Skeletal muscle tissue (tissue), 4 donors: Measurements from ENCODE around the gene CHD9NB. TPM values are rescaled to one million over a fixed set of nuclear protein-coding genes. Genes with fewer than 3 reads are reported as not detected.
"Not testable (repeated sequence)": the region's sequence is repeated elsewhere in the genome, so short reads cannot be mapped to it uniquely, and the experiment has no call there.

Experiments used
- H3K27ac ChIP-seq: one replicate; pipeline ENCODE4 v1.7.0; 2013; ENCODE audit warnings: mild to moderate bottlenecking, low read depth, low read length, inconsistent platforms
- H3K27me3 ChIP-seq, 3 donors: one replicate each; pipeline ENCODE4 v1.7.0; 2013; ENCODE audit warnings: low read length in 3 of 3; ENCODE audit not compliant: control insufficient read depth in 3 of 3, insufficient read depth in 3 of 3
- H3K36me3 ChIP-seq, 3 donors: one replicate each; pipeline ENCODE4 v1.7.0; 2013; ENCODE audit warnings: low read length in 3 of 3; ENCODE audit not compliant: control insufficient read depth in 3 of 3, insufficient read depth in 3 of 3
- H3K4me1 ChIP-seq, 3 donors: one replicate each; pipeline ENCODE4 v1.7.0; 2013; ENCODE audit warnings: low read length in 3 of 3, mild to moderate bottlenecking in 3 of 3; ENCODE audit not compliant: control insufficient read depth in 3 of 3, insufficient read depth in 3 of 3
- H3K4me3 ChIP-seq, 3 donors: one replicate each; pipeline ENCODE4 v1.7.0; 2013; ENCODE audit warnings: low read length in 3 of 3
- H3K9ac ChIP-seq, 3 donors: one replicate each; pipeline ENCODE4 v1.7.0; 2013; ENCODE audit warnings: low read length in 3 of 3, mild to moderate bottlenecking in 3 of 3, moderate library complexity in 2 of 3, low read depth in 1 of 3
- H3K9me3 ChIP-seq, 3 donors: one replicate each; pipeline ENCODE4 v1.7.0; 2013; ENCODE audit warnings: low read length in 3 of 3; ENCODE audit not compliant: control insufficient read depth in 3 of 3
- total RNA-seq: library from RNA; depleted of rRNA; stranded (reverse); fragments of >200 nt; gene quantifications from one replicate; pipeline ENCODE4 v1.2.3, GENCODE V29; 2014
- donor health status: Osteomylitis.

CHD9NB gene
- total RNA-seq, 1 donor from 2014 or later, result 0.52 TPM

DNA sequence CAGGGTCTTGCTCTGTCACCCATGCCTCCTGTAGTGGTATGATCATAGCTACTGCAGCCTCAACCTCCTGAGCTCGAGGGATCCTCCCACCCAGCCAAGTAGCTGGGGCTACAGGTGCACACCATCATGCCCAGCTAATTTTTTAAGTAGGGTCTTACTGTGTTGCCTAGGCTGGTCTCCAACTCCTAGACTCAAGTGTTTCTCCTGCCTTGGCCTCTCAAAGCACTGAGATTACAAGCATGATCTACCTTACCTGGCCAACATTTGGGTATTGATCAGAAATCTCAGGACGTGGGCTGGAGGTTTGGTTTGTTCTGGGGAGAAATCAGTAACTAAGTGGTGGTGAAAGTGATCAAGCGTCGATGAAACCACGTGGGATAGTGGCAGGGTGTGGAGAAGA, 6.2 kb upstream of the CHD9NB start:
- Histone ChIP-seq H3K27ac (no peak overlapping the region), H3K9me3 (no peaks in the 10 kb centered on the region), H3K27me3 (no peaks in the 10 kb centered on the region), H3K4me1 (peaks cover 28 to 43% (median 30%) of the 10 kb centered on the region in 3 donors), H3K36me3 (no peaks in the 10 kb centered on the region), H3K9ac (no peak overlapping the region), H3K4me3 (no peak overlapping the region)

DNA sequence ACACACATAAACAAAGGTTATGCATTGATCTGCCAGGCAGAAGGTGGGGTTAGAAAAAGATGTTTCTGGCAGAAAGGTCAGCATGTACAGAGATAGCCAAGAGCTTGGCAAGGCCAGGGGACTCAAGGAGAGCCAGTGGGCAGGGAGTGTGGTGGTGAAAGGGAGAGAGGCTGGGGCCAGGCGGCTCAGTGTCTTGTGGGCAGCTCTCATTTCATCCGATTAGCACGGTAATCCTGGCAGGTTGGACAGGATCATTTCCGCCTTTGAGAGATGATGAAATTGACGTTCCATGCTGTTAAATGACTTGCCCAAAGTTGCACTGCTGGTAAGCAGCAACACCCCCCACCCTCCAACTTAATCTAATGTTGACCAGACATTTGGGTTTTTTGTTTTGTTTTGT, 5.7 kb upstream of the CHD9NB start:
- Histone ChIP-seq H3K9ac (no peak overlapping the region), H3K4me3 (no peak overlapping the region), H3K9me3 (no peaks in the 10 kb centered on the region), H3K27ac (no peak overlapping the region), H3K4me1 (peaks cover 27 to 43% (median 30%) of the 10 kb centered on the region in 3 donors), H3K27me3 (no peaks in the 10 kb centered on the region), H3K36me3 (no peaks in the 10 kb centered on the region)

DNA sequence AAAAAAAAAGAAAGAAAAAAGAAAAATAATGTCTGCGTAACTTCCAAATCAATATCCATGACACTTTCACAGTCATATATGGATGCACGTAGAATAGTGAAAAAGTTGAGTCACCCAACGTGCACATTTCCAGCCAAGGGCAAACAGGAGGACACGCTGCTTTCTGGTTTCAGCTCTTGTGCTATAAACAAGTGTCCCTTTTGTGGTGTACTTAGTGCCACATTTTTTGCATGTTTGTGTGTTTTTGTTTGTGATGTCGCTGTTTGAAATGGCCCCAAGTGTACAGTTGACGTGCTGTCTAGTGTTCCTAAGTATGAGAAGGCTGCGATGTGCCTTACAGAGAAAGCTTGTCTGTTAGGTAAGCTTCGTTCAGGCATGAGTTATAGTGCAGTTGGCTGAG, 5.0 kb upstream of the CHD9NB start:
- no peak overlapping the region for H3K27ac ChIP-seq

DNA sequence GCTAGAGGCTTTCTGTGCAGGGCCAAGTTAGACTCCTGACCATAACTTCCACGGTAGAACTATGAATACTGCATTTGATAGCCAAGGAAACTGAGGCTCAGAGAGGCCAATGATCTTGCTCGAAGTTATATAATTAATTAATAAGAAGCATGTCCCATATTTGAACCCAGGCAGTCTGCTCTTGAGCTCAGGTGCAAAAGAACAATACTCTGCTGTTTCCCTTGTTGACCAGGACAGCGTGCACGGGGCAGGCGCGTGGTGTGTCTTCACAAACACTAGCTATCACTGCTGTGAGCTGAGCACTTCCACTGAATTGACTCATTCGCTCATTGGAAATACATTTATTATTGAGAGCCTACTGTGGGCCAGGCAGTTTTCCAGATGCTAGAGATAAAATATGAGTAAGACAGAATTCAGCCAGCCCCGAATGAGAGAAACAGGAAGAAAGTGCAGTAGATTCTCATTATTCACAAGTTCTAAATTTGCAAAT, 3.7 kb upstream of the CHD9NB start:
- Histone ChIP-seq H3K36me3 (no peaks in the 10 kb centered on the region), H3K4me1 (peaks cover 21 to 36% (median 24%) of the 10 kb centered on the region in 3 donors), H3K4me3 (peak overlapping the region in 1 of 3 donors; percentile 63), H3K27ac (peak overlapping the region; percentile 77), H3K9ac (peak overlapping the region in 1 of 3 donors; percentile 10), H3K27me3 (no peaks in the 10 kb centered on the region), H3K9me3 (no peaks in the 10 kb centered on the region)

More for the DNA sequence above, 5.0 kb upstream of the CHD9NB start:
- no peak overlapping the region for H3K4me3 ChIP-seq
- H3K9me3 ChIP-seq, result no peaks in the 10 kb centered on the region
- no peak overlapping the region for H3K9ac ChIP-seq
- peaks cover 27 to 43% (median 30%) of the 10 kb centered on the region in 3 donors for H3K4me1 ChIP-seq
- H3K27me3 ChIP-seq, result no peaks in the 10 kb centered on the region
- H3K36me3 ChIP-seq, result no peaks in the 10 kb centered on the region

DNA sequence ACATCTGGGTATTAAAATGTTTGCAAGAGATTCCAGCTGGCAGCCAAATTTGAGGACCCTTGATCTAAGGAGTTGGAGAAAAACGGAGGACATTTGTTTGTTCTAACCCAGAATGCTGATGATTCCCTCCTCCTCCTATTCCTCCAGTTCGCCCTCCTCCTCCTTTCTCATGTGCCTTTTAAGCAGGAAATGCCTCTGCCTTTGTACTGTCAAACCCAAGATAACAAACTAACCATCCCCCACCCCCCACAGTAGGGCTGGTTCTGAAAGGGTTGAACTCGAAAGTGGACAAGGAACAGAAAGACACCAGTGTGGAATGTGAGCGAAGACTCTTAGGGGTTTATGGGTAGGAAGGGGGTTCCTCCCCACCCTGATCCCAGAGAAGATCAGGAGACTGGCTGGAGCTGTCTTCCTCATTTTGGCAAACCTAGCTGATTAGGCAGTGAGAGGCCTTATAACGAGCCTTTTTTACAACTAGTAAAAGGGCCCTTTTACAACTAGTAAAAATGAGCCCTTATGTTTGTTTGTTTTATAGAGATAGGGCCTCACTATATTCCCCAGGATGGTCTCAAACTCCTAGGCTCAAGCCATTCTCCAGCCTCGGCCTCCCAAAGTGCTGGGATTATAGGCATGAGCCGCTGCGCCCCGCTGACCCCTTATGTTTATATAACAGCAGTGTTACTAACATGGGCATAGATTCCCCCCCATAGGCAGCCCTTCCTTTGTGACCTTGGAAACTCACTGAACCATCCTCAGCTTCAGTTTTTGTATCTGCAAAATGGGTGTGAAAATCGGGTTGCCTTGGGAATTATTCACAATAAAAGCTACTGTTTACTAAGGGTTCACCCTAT, 3.1 kb upstream of the CHD9NB start:
- Histone ChIP-seq H3K27me3 (no peaks in the 10 kb centered on the region), H3K9ac (peak overlapping the region; percentile 76 to 92 (median 83)), H3K4me1 (peaks cover 17 to 35% (median 24%) of the 10 kb centered on the region in 3 donors), H3K27ac (peak overlapping the region; percentile 77), H3K4me3 (peak overlapping the region; percentile 63 to 90 (median 68)), H3K36me3 (no peaks in the 10 kb centered on the region), H3K9me3 (no peaks in the 10 kb centered on the region)

DNA sequence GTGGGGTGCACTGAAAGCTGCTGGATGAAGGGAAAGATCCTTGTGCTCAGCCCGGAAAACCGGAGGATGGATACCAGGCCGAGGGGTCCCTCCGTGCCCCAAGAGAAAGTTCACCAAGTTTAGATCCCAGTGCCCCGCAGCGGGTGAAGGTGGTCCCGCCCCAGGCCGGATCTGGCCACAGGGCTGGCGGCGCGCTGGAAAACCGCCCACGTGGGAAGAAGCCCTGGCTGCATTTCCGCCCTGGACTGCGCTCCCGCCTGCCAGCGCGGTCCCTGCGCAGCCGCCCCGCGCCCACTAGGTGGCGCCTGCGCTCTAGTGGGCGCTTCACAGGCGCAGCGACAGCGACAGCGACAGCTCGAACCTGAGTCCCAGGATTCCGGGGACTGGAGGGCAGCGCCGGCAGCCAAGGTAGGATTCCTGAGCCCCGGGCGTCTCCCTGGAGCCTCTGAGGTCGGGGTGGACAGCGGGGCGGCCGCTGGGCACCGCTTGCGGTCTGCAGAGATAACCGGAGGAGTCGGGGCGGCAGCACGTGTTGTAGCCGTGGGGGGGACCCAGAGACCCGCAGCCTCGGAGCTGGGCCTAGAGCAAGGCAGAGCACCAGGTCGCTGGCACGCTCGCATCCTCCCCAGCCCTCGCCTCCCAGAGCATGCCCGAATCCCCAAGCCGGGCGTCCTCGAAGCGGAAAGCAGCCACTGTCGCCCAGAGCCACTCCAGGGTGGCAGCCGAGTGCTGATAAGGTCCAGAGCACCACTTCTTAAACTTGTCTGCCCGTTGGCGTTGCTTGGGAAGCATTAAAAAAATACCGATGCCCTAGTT, 2.2 kb upstream of the CHD9NB start, which contains the start of gene CHD9:
Gene CHD9, plus strand, starts transcription at position 322 of the 816 bp plus-strand sequence. CDS start 101,099 bp downstream, outside the sequence.
- peak within 1 kb of the TSS; percentile 76 to 92 (median 83) for H3K9ac ChIP-seq
- peak within 1 kb of the TSS; percentile 63 to 90 (median 68) for H3K4me3 ChIP-seq
- H3K4me1 ChIP-seq, result peaks cover 17 to 35% (median 24%) of the 10 kb centered on the region in 3 donors
- peak within 1 kb of the TSS; percentile 77 for H3K27ac ChIP-seq
- no peaks in the 10 kb centered on the region for H3K9me3 ChIP-seq
- H3K36me3 ChIP-seq, result no peaks in the 10 kb centered on the region
- H3K27me3 ChIP-seq, result no peaks in the 10 kb centered on the region

DNA sequence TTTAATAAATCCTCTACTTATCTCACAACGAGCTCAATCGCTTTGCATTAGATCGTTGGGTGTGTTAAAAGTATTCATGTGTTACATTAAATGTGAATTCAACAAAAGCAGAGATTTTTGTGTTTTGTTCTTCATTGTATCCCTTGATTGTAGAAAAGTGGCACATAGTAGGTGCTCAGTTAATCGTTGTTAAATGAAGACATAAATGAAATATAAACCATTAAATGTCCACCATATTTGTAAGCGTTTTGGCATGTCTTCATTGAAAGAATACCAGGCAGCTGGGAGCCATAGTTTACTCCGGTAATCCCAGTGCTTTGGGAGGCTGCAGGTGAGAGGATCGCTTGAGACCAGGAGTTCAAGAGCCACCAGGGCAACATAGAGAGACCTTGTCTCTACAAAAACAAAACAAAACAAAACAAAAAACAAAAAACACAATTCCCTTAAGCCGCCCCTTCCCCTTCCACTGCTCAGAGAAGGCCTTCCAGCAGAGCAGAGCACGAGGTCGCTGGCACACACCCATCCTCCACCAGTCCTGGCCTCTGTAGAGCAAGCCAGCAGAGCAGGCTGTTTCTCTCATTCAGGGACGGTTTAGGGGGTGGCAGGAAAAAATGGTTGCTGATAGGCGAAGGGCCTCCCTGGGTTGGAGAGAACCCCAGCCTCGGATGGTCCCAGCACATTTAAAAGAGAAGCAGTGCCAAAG, 1.4 kb upstream of the CHD9NB start:
- peaks cover 17 to 35% (median 24%) of the 10 kb centered on the region in 3 donors for H3K4me1 ChIP-seq
- H3K27me3 ChIP-seq, result no peaks in the 10 kb centered on the region
- H3K4me3 ChIP-seq, result peak overlapping the region; percentile 63 to 90 (median 68)
- H3K36me3 ChIP-seq, result no peaks in the 10 kb centered on the region
- H3K27ac ChIP-seq, result peak overlapping the region; percentile 77
- peak overlapping the region; percentile 76 to 92 (median 83) for H3K9ac ChIP-seq
- no peaks in the 10 kb centered on the region for H3K9me3 ChIP-seq

DNA sequence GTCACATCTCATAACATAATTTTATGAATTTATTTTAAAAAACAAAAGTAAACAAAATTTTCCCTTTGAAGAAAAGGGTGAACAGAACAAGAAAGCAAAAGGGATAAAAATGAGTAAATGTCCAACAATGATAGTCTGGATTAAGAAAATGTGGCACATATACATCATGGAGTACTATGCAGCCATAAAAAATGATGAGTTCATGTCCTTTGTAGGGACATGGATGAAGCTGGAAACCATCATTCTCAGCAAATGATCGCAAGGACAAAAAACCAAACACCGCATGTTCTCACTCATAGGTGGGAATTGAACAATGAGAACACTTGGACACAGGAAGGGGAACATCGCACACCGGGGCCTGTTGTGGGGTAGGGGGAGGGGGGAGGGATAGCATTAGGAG, 1.4 kb downstream of the CHD9NB start:
- not testable (repeated sequence) for H3K9me3 ChIP-seq, H3K9ac ChIP-seq
- H3K4me1 ChIP-seq, result peaks cover 11 to 20% (median 13%) of the 10 kb centered on the region in 3 donors

DNA sequence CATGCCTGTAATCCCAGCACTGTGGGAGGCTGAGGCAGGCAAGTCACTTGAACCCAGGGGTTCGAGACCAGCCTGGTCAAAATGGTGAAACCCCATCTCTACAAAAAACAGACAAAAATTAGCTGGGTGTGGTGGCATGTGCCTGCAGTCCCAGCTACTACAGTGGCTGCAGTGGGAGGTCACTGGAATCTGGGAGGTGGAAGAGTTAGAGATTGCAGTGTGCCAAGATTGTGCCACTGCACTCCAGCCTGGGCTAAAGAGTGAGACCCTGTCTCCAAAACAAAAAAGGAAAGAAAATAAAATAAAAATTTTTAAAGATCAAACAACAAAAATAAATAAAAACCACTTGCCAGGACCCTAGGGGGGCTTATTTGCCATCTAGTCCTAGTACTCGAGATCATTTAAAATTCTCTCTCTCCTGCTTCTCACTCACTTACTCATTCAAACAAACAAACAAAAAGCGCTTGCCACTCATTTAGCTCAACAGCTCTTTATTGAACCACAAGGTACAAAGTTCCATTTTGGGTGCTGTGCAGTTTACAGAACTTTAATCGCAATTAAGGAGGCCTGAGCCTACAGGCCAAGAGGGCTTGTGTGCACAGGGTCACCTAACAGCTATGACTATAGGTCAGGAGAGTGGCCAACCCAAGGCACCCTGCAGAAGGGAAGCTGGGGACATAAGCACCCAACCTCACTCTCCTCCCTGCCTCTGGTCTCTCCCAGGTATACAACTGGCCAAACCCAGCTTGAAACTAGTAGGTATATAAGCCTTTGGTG, 4.4 kb downstream of the CHD9NB start:
- Histone ChIP-seq H3K27me3 (peaks cover 0 to 14% (median 0%) of the 10 kb centered on the region in 3 donors), H3K4me3 (no peak overlapping the region), H3K36me3 (no peaks in the 10 kb centered on the region), H3K9me3 (no peaks in the 10 kb centered on the region), H3K9ac (no peak overlapping the region), H3K4me1 (peaks cover 0 to 8% (median 3%) of the 10 kb centered on the region in 3 donors), H3K27ac (no peak overlapping the region)

More for the DNA sequence above, 1.4 kb downstream of the CHD9NB start:
- not testable (repeated sequence) for H3K27ac ChIP-seq, H3K4me3 ChIP-seq, H3K36me3 ChIP-seq, H3K27me3 ChIP-seq
